ENCODE measurements around the gene BRD3. TPM values are rescaled to one million over a fixed set of nuclear protein-coding genes. Genes with fewer than 3 reads are reported as not detected.

Gene BRD3
- polyA plus RNA-seq, 3 donors, result 16.4 to 18.2 (median 17.1) TPM

GRCh38 chr9:134034215-134035040 lies 33.4 kb downstream of the BRD3 start:
- Histone ChIP-seq H3K4me3 (replicated peaks in 1 of 3; ENCODE audit: low read depth in 2 of 3, low read length in 3 of 3) (no peak overlapping the region), H3K36me3 (replicated peaks in 1 of 2; ENCODE audit: control insufficient read depth in 1 of 2, insufficient read depth in 2 of 2, low read length in 2 of 2) (peaks cover 68 to 94% of the 10 kb centered on the region in 2 donors), H3K27ac (ENCODE audit: low read depth in 1 of 2, low read length in 2 of 2) (no peak overlapping the region), H3K9me3 (replicated peaks in 1 of 2; ENCODE audit: control insufficient read depth in 1 of 2, insufficient read depth in 1 of 2, low read length in 2 of 2) (no peaks in the 10 kb centered on the region), H3K4me2 (replicated peaks; ENCODE audit: extremely low read depth, low read length, poor library complexity, severe bottlenecking) (no peak overlapping the region), H3K4me1 (ENCODE audit: control insufficient read depth in 1 of 2, insufficient read depth in 2 of 2, low read length in 2 of 2) (no peaks in the 10 kb centered on the region), H3K79me2 (ENCODE audit: insufficient read depth, low read length) (no peaks in the 10 kb centered on the region), H3K9ac (ENCODE audit: insufficient read depth, low read length, poor library complexity, severe bottlenecking) (no peak overlapping the region), H3K27me3 (ENCODE audit: control insufficient read depth in 2 of 2, insufficient read depth in 2 of 2, low read length in 2 of 2) (no peaks in the 10 kb centered on the region), H4K20me1 (ENCODE audit: insufficient read depth, low read length) (peaks cover 31% of the 10 kb centered on the region), H2AFZ (ENCODE audit: insufficient read depth, low read depth, low read length, poor library complexity, severe bottlenecking) (no peak overlapping the region)
- no peak for TF ChIP-seq CTCF (IDR thresholded peaks at IDR 0.05)
- Mint-ChIP-seq H3K9me3 (no peaks in the 10 kb centered on the region), H3K4me1 (no peaks in the 10 kb centered on the region), H3K4me3 (no peak overlapping the region), H3K27me3 (ENCODE audit: low read depth in 3 of 3) (no peaks in the 10 kb centered on the region), H3K36me3 (peaks cover 74 to 88% of the 10 kb centered on the region in 2 donors), H3K27ac (peak overlapping the region in 1 of 7 donors; percentile 50)
- intact Hi-C loops (cut with micrococcal nuclease), result no loop called here
- DNase-seq, result no peak
- 98% methylated on average over 18 of the region's 19 CpGs for WGBS (ENCODE audit: insufficient coverage)

- Histone ChIP-seq H3K36me3 (replicated peaks in 1 of 2; ENCODE audit: control insufficient read depth in 1 of 2, insufficient read depth in 2 of 2, low read length in 2 of 2) (peaks cover 61 to 91% of the 10 kb centered on the region in 2 donors), H3K4me1 (ENCODE audit: control insufficient read depth in 1 of 2, insufficient read depth in 2 of 2, low read length in 2 of 2) (no peaks in the 10 kb centered on the region), H2AFZ (ENCODE audit: insufficient read depth, low read depth, low read length, poor library complexity, severe bottlenecking) (no peak overlapping the region), H3K27me3 (ENCODE audit: control insufficient read depth in 2 of 2, insufficient read depth in 2 of 2, low read length in 2 of 2) (no peaks in the 10 kb centered on the region), H4K20me1 (ENCODE audit: insufficient read depth, low read length) (peaks cover 25% of the 10 kb centered on the region), H3K4me3 (replicated peaks in 1 of 3; ENCODE audit: low read depth in 2 of 3, low read length in 3 of 3) (no peak overlapping the region), H3K9ac (ENCODE audit: insufficient read depth, low read length, poor library complexity, severe bottlenecking) (no peak overlapping the region), H3K27ac (ENCODE audit: low read depth in 1 of 2, low read length in 2 of 2) (no peak overlapping the region), H3K9me3 (replicated peaks in 1 of 2; ENCODE audit: control insufficient read depth in 1 of 2, insufficient read depth in 1 of 2, low read length in 2 of 2) (no peaks in the 10 kb centered on the region), H3K4me2 (replicated peaks; ENCODE audit: extremely low read depth, low read length, poor library complexity, severe bottlenecking) (no peak overlapping the region), H3K79me2 (ENCODE audit: insufficient read depth, low read length) (no peaks in the 10 kb centered on the region)
- WGBS (ENCODE audit: insufficient coverage), result 98% methylated on average over 16 of the region's 26 CpGs
- Mint-ChIP-seq H3K9me3 (no peaks in the 10 kb centered on the region), H3K4me3 (no peak overlapping the region), H3K27ac (no peak overlapping the region), H3K4me1 (no peaks in the 10 kb centered on the region), H3K36me3 (peaks cover 67 to 87% of the 10 kb centered on the region in 2 donors), H3K27me3 (ENCODE audit: low read depth in 3 of 3) (no peaks in the 10 kb centered on the region)
- intact Hi-C loops (cut with micrococcal nuclease), result no loop called here
- no peak for DNase-seq
- no peak for TF ChIP-seq CTCF (IDR thresholded peaks at IDR 0.05)
Measured at GRCh38 chr9:134033516-134034214, 34.2 kb downstream of the BRD3 start.
